Erythroblast (primary cell): ENCODE data around the gene CDC42BPG.

Source experiments
- GATA1 ChIP-seq: IDR thresholded peaks from 2 replicates; pipeline ENCODE4 v1.6.1; 2011; ENCODE audit warnings: low read depth, mild to moderate bottlenecking, control low read depth, low read length, moderate library complexity
- POLR2A ChIP-seq: IDR thresholded peaks from 2 replicates; pipeline ENCODE4 v1.6.1; 2011; ENCODE audit warnings: mild to moderate bottlenecking, low read length

- no peak for TF ChIP-seq POLR2A
- TF ChIP-seq GATA1 = no peak
Observed at GRCh38 chr11:64836448-64837072, 7.9 kb downstream of the CDC42BPG start.
